ENCODE results near the gene EPS8L3.

- TF ChIP-seq REST (IDR thresholded peaks at IDR 0.05; ENCODE audit: insufficient read depth in 1 of 2, low read depth in 2 of 2, low read length in 2 of 2) (no peak), POLR2AphosphoS5 (IDR thresholded peaks at IDR 0.05; ENCODE audit: low read depth, low read length) (no peak)
Observed at GRCh38 chr1:109783436-109783835, 19.7 kb upstream of the EPS8L3 start.

Measured in PFSK-1 (cell line).